ENCODE measurements around the gene PSMC3IP. TPM values are rescaled to one million over a fixed set of nuclear protein-coding genes. Genes with fewer than 3 reads are reported as not detected.

PSMC3IP gene
- total and polyA plus RNA-seq, 2 experiments from 2014 or later = 18.5 to 29.5 TPM

DNA sequence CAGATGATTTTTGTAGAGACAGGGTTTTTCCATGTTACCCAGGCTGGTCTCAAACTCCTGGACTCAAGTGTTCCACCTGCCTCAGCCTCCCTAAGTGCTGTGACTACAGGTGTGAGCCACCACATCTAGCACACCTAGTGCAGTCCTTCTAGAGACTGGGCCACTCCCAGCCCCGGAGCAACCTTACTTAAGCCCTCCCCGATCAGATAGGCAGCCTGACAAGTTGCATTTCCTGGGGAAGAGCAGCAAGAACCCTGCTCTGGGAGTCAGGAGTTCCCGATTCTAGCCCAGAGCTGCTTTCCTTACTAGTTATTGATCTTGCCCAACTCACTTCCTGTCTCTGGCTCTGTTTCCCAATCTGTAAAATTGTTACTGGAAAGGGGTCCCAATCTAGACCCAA lies 48.5 kb downstream of the PSMC3IP start:
- Histone ChIP-seq H3K27me3 (ENCODE audit: insufficient read depth) (peaks cover 31% of the 10 kb centered on the region), H3K27ac (ENCODE audit: low read depth) (no peak overlapping the region), H3K36me3 (ENCODE audit: insufficient read depth) (no peaks in the 10 kb centered on the region), H3K79me2 (replicated peaks; ENCODE audit: insufficient read depth) (no peaks in the 10 kb centered on the region), H3F3A (replicated peaks; ENCODE audit: low read depth) (peaks cover 6% of the 10 kb centered on the region; the same call in 1 of the 2 replicates), H3K4me3 (no peak overlapping the region), H2AFZ (no peak overlapping the region), H3K4me1 (ENCODE audit: insufficient read depth) (no peaks in the 10 kb centered on the region), H4K20me1 (replicated peaks; ENCODE audit: insufficient read depth) (no peaks in the 10 kb centered on the region), H3K4me2 (no peak overlapping the region), H3K9me2 (ENCODE audit: insufficient read depth) (no peaks in the 10 kb centered on the region)
- Mint-ChIP-seq H3K27me3 (ENCODE audit: insufficient read depth, low read depth, poor library complexity) (peaks cover 19% of the 10 kb centered on the region), H3K9me3 (no peaks in the 10 kb centered on the region; the same call in 2 of the 3 replicates), H3K4me1 (no peaks in the 10 kb centered on the region; the same call in none of the 3 replicates), H3K36me3 (ENCODE audit: low read depth) (no peaks in the 10 kb centered on the region), H3K4me3 (no peak overlapping the region), H3K27ac (no peak overlapping the region)
- ATAC-seq = no peak
- TF ChIP-seq NANOG (IDR thresholded peaks at IDR 0.05; ENCODE audit: borderline replicate concordance) (no peak), ETS1 (IDR thresholded peaks at IDR 0.05) (no peak), ZNF114 (CRISPR knock-in tag; IDR thresholded peaks at IDR 0.05) (no peak), CREB1 (CRISPR knock-in tag; IDR thresholded peaks at IDR 0.05; ENCODE audit: low read depth) (no peak), REST (IDR thresholded peaks at IDR 0.05; ENCODE audit: unreplicated experiment) (no peak), JUNB (IDR thresholded peaks at IDR 0.05; ENCODE audit: unreplicated experiment) (no peak), POLR2AphosphoS5 (IDR thresholded peaks at IDR 0.05; ENCODE audit: low read depth) (no peak), EZH2phosphoT487 (IDR thresholded peaks at IDR 0.05; ENCODE audit: unreplicated experiment) (no peak), EZH2 (IDR thresholded peaks at IDR 0.05; ENCODE audit: low read depth, unreplicated experiment) (no peak), ZNF331 (CRISPR knock-in tag; IDR thresholded peaks at IDR 0.05; ENCODE audit: low read depth) (no peak), STAT1 (IDR thresholded peaks at IDR 0.05; ENCODE audit: unreplicated experiment) (no peak)
- no peak for DNase-seq (ENCODE audit: low spot score)

DNA sequence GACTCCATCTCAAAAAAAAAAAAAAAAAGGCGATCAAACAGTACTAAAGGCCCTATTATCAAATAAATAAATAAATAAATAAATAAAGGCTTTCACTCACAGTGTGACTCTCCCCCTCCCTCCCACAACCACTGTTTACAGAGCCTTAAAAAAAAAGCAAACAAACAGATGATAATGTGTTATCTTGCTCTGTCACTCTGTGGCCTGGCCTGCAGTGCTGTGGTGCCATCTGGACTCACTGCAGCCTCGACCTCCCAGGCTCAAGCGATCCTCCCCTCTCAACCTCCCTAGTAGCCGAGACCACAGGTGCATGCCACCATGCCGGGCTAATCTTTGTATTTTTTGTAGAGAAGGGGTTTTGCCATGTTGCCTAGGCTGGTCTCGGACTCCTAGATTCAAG lies 49.6 kb downstream of the PSMC3IP start:
- DNase-seq (ENCODE audit: low spot score) = no peak
- Histone ChIP-seq H3K4me3 (no peak overlapping the region), H4K20me1 (replicated peaks; ENCODE audit: insufficient read depth) (no peaks in the 10 kb centered on the region; the same call in 1 of the 2 replicates), H3K27me3 (ENCODE audit: insufficient read depth) (peaks cover 20% of the 10 kb centered on the region), H3K79me2 (replicated peaks; ENCODE audit: insufficient read depth) (no peaks in the 10 kb centered on the region), H3K27ac (ENCODE audit: low read depth) (no peak overlapping the region), H2AFZ (no peak overlapping the region), H3K4me1 (ENCODE audit: insufficient read depth) (no peaks in the 10 kb centered on the region), H3K36me3 (ENCODE audit: insufficient read depth) (no peaks in the 10 kb centered on the region), H3F3A (replicated peaks; ENCODE audit: low read depth) (peaks cover 6% of the 10 kb centered on the region; the same call in 1 of the 2 replicates), H3K9me2 (ENCODE audit: insufficient read depth) (no peaks in the 10 kb centered on the region), H3K4me2 (no peak overlapping the region)
- Mint-ChIP-seq H3K4me1 (no peaks in the 10 kb centered on the region; the same call in none of the 3 replicates), H3K27ac (no peak overlapping the region), H3K4me3 (no peak overlapping the region; the same call in 2 of the 3 replicates), H3K36me3 (ENCODE audit: low read depth) (0 out of 3 replicates have a peak, but pooled peaks cover 3% of the 10 kb centered on the region), H3K9me3 (no peaks in the 10 kb centered on the region; the same call in 2 of the 3 replicates), H3K27me3 (ENCODE audit: insufficient read depth, low read depth, poor library complexity) (peaks cover 19% of the 10 kb centered on the region)
- ATAC-seq = no peak
- TF ChIP-seq REST (IDR thresholded peaks at IDR 0.05; ENCODE audit: unreplicated experiment) = no peak
- TF ChIP-seq JUNB (IDR thresholded peaks at IDR 0.05; ENCODE audit: unreplicated experiment) = no peak
- TF ChIP-seq CTCF (conservative IDR thresholded peaks at IDR 0.05; ENCODE audit: low read depth in 2 of 2) = no peak
- no peak for TF ChIP-seq POLR2AphosphoS5 (IDR thresholded peaks at IDR 0.05; ENCODE audit: low read depth)
- TF ChIP-seq NANOG (IDR thresholded peaks at IDR 0.05; ENCODE audit: borderline replicate concordance) = no peak
- TF ChIP-seq ZNF331 (CRISPR knock-in tag; IDR thresholded peaks at IDR 0.05; ENCODE audit: low read depth) = no peak
- TF ChIP-seq ZNF114 (CRISPR knock-in tag; IDR thresholded peaks at IDR 0.05) = no peak
